GM10248 (cell line): ENCODE results near the gene CPED1.

ENCODE experiments used
- CTCF ChIA-PET: fragments of 300-600 bp; sonication (Branson Sonifier 250); formaldehyde crosslinking; extraction: SDS; loops from one replicate; lab custom pipeline; 2021; ENCODE audit warnings: antibody characterized with exemption; lab: Yijun Ruan, JAX
- POLR2A ChIA-PET: fragments of 350-650 bp; sonication (Branson Sonifier 250); formaldehyde crosslinking; extraction: SDS; loops from one replicate; lab custom pipeline; 2020; ENCODE audit warnings: antibody characterized with exemption; lab: Yijun Ruan, JAX
- DNase-seq: peaks from one replicate; pipeline ENCODE4 v3.0.0; 2012; ENCODE audit errors: extremely low spot score
- TF ChIP-seq, protein P1 (sequence below): IDR thresholded peaks from 2 replicates; pipeline ENCODE4 v1.5.1; 2012; ENCODE audit warnings: mild to moderate bottlenecking, low read depth; ENCODE audit errors: extremely low read depth, missing control alignments, control extremely low read depth

The CPED1 gene

GRCh38 chr7:121046009-121046408 lies 57.5 kb downstream of the CPED1 start:
- no peak for DNase-seq
- TF ChIP-seq, protein P1, sequence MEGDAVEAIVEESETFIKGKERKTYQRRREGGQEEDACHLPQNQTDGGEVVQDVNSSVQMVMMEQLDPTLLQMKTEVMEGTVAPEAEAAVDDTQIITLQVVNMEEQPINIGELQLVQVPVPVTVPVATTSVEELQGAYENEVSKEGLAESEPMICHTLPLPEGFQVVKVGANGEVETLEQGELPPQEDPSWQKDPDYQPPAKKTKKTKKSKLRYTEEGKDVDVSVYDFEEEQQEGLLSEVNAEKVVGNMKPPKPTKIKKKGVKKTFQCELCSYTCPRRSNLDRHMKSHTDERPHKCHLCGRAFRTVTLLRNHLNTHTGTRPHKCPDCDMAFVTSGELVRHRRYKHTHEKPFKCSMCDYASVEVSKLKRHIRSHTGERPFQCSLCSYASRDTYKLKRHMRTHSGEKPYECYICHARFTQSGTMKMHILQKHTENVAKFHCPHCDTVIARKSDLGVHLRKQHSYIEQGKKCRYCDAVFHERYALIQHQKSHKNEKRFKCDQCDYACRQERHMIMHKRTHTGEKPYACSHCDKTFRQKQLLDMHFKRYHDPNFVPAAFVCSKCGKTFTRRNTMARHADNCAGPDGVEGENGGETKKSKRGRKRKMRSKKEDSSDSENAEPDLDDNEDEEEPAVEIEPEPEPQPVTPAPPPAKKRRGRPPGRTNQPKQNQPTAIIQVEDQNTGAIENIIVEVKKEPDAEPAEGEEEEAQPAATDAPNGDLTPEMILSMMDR: no peak
- ChIA-PET POLR2A (no interaction called here), CTCF (no interaction called here)

DNA sequence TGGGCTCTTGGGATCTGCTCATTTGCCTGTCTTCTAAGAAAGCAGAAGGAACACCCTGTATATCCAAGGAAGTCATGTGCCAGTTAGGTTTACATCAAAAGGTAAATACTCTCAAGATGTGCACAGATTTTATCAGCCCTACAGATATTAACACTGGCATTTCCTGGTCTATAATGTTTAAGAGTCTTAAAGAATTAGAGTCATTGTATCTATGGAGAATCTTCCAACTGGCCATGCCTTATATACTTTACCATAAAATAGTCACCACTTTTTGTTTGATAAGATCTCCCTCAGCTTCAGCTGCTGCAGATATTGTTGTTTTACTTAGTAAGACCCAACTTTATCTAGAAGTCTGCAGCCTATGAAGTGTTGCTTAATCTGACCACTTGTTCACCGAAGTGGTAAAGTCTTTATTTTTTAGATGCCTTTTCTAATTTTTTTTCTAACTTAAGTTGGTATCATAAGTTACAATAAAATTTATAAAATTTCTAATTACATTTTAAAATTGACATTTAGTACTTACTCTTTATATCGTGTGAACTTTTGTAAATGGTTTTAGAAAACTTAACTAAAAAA lies 58.5 kb downstream of the CPED1 start:
- ChIA-PET POLR2A (no interaction called here), CTCF (interaction anchor here (1.3 kb wide), 1 partner anchor 8 kb away, joined by 3 read pairs; no protein-coding TSS in a partner anchor)
- TF ChIP-seq, protein P1: no peak
- DNase-seq: no peak

DNA sequence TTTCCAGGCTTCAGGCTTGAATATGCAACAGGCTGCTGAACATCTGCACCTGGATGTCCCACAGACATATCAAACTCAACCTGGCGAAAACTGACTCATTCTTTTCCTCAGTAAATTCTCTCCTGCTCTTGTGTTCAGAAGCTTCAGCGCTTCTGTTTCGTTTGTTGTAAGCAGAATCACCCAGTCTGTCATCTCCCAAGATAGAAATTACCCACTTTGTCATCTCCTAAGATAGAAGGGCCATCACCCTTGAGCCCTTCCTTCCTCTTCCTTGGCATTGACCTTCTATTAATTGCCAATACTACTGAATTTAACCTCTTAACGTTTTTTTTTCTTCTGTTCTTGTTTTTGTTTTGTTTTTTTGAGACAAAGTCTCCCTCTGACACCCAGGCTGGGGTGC lies 59.7 kb downstream of the CPED1 start:
- ChIA-PET CTCF (no interaction called here), POLR2A (no interaction called here)
- DNase-seq: no peak
- TF ChIP-seq, protein P1: no peak

- ChIA-PET CTCF (no interaction called here), POLR2A (no interaction called here)
- no peak for DNase-seq
- TF ChIP-seq, protein P1: no peak
These were observed 60.7 kb downstream of the CPED1 start for GRCh38 chr7:121049028-121049791.

DNA sequence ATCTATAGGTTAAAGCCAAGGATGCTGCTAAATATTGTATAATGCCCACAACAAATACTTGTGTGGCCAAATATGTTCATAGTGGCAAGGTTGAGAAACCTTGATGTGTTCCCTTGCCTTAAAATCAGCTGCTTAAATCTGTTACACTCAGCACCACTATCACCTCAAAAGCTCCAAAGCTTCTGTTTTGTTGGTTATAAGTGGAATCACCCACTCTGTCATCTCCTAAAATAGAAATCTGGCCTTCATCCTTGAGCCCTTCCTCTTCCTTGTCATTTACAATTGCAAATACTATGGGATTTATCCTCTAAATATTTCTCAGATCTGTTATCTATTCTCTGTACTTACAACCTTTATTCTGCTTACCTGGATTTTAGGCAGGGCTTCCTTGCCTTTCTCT lies 61.4 kb downstream of the CPED1 start:
- no peak for DNase-seq
- TF ChIP-seq, protein P1: no peak
- POLR2A ChIA-PET: no interaction called here
- CTCF ChIA-PET: interaction anchor here (0.8 kb wide), 1 partner anchor 21 kb away, joined by 3 read pairs; no protein-coding TSS in a partner anchor

DNA sequence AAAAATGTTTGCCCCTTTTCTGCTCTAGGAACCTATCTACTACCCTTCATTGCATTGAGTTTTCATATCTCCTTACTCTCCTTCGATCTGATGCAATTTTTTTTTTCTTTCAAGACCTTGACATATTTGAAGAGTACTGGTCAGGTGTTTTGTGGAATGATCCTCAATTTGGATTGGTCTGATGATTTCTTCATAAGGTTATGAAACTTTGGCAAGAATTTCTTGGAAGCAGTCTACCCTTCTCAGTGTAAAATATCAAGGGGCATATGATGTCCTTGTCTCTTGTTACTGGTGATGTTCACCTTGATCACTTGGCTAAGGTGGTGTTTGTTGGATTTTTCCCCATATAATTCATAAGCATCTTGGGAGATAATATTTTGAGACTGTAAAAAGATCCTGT lies 64.7 kb downstream of the CPED1 start:
- DNase-seq: no peak
- ChIA-PET CTCF (interaction anchor here (0.7 to 2.6 kb wide), 4 partner anchors 9 to 28 kb away, joined by 3 to 8 read pairs (median 4); no protein-coding TSS in a partner anchor), POLR2A (no interaction called here)
- TF ChIP-seq, protein P1: no peak
